Natural killer cell treated with Interleukin-12 subunit alpha and Interleukin-12 subunit beta and Interleukin-15 and Interleukin-18, amount 100 ng/mL, for 72 hours (primary cell): ENCODE data around the gene SCRN1. TPM values are rescaled to one million over a fixed set of nuclear protein-coding genes. Genes with fewer than 3 reads are reported as not detected.
"Not testable (repeated sequence)": the region's sequence is repeated elsewhere in the genome, so short reads cannot be mapped to it uniquely, and the experiment has no call there.

Experiments used
- ATAC-seq, 2 donors: fragments of 150-1000 bp; cut with Tn5 transposase in 1 of 2; sonication (Bioruptor Pico), chemical (Tn5 transposase) in 1 of 2; 2 replicates each; pipeline ENCODE4 v1.10.0; 2021
- DNase-seq: peaks from one replicate; pipeline ENCODE4 v3.0.0; 2022; ENCODE audit warnings: low spot score
- H3K27ac Mint-ChIP-seq, 2 donors: 1 replicate in 1 of 2; 2 replicates in 1 of 2; pipeline ENCODE4 v1.8.0; 2022; ENCODE audit warnings: mixed read lengths in 2 of 2, mild to moderate bottlenecking in 1 of 2, moderate library complexity in 1 of 2
- H3K27me3 Mint-ChIP-seq, 2 donors: 1 replicate in 1 of 2; 2 replicates in 1 of 2; pipeline ENCODE4 v1.8.0; 2022; ENCODE audit warnings: mixed read lengths in 2 of 2
- H3K36me3 Mint-ChIP-seq: one replicate; pipeline ENCODE4 v1.8.0; 2022; ENCODE audit warnings: mixed read lengths
- H3K4me1 Mint-ChIP-seq, 2 donors: 1 replicate in 1 of 2; 2 replicates in 1 of 2; pipeline ENCODE4 v1.8.0; 2022; ENCODE audit warnings: low read depth in 2 of 2, mixed read lengths in 2 of 2, mild to moderate bottlenecking in 1 of 2
- H3K4me3 Mint-ChIP-seq: one replicate; pipeline ENCODE4 v1.8.0; 2022; ENCODE audit warnings: mixed read lengths
- H3K9me3 Mint-ChIP-seq: 2 replicates; pipeline ENCODE4 v1.8.0; 2022; ENCODE audit warnings: mixed read lengths
- total RNA-seq, 2 donors: library from RNA; stranded (reverse); gene quantifications; one replicate each; pipeline ENCODE4 v1.2.3, GENCODE V29; 2022

Gene SCRN1
- total RNA-seq, 2 donors from 2014 or later, result 9.0 to 19.5 TPM

DNA sequence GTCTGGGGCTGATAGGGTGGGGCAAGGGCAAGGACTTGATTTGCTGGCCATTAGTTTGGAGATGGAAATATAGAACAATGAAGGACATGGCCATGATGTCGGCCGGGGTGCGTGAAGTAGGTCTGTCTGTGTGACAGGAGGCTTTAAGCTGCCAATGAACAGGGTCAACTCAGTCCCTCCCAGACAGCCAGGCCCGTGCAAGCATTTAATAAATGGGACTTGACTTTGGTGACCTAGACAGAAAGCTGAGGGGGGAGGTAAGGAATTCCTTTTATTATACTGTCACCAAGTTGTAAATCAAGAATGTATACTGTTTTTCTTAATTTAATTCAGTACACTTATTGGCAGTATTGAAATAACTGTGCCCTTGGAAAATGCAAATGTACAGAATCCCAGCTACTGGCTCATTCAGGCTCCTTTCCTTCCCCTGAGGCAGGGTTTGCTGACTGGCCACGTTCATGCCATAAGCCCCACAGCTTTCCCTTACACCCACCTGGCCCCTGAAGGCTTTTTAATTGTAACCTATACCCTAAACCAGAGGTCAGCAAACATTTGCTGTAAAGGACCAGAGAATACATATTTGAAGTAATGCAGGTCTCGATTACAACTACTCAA is 96.1 kb downstream of the SCRN1 start:
- Mint-ChIP-seq H3K4me3 (no peak overlapping the region), H3K27me3 (peaks cover 14 to 15% of the 10 kb centered on the region in 2 donors), H3K36me3 (no peaks in the 10 kb centered on the region), H3K4me1 (no peaks in the 10 kb centered on the region), H3K9me3 (no peaks in the 10 kb centered on the region), H3K27ac (no peak overlapping the region)
- ATAC-seq (no peak), DNase-seq (no peak)

DNA sequence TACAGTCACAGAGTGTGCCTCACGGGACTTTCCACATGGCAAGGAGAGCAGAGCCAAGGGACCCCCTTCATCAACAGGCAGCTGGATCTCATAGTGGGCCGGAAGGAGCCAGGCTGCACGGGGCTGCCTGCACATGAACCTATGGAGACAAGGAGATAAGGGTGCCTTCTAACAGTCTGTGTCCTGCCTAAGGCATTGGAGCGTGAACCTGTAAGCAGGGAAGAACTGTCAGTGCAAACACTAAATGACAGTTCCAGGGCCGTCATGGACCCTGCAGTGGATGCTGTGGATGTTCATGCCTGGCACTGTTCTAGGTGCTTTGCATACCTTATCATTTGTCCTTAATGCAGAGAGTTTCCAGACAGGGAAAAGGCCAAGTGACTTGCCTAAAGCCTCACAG is 97.4 kb downstream of the SCRN1 start:
- no peak overlapping the region for H3K4me3 Mint-ChIP-seq
- no peak for DNase-seq
- H3K27ac Mint-ChIP-seq, result no peak overlapping the region
- peak in 1 of 2 donors; percentile 42 for ATAC-seq
- no peaks in the 10 kb centered on the region for H3K9me3 Mint-ChIP-seq
- H3K27me3 Mint-ChIP-seq, result peaks cover 5 to 6% of the 10 kb centered on the region in 2 donors
- H3K36me3 Mint-ChIP-seq, result no peaks in the 10 kb centered on the region
- H3K4me1 Mint-ChIP-seq, result no peaks in the 10 kb centered on the region

DNA sequence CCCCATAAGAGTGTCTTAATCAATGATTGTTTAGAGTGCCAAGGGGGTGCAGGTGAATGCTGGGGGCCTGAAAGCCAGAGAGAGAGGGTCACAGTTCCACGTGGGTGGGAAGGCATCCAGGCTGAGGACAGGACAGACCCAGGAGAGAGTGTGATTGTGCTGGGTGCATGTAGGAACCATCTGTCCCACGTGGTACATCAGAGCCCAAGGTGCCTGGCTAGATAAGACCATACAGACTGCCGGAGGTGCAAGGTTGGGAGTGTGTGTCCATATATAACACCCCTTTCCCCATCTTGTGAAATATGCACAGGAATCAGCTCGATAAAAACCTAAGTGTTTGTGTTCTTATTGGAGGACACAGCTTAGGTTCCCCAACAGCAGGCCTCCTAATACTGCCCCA is 97.8 kb downstream of the SCRN1 start:
- Mint-ChIP-seq H3K27me3 (peaks cover under 1 to 4% of the 10 kb centered on the region in 2 donors), H3K4me1 (no peaks in the 10 kb centered on the region), H3K9me3 (no peaks in the 10 kb centered on the region), H3K27ac (no peak overlapping the region), H3K4me3 (no peak overlapping the region), H3K36me3 (no peaks in the 10 kb centered on the region)
- ATAC-seq (peak in 1 of 2 donors; percentile 38), DNase-seq (no peak)

GRCh38 chr7:29890786-29891185 is 98.8 kb downstream of the SCRN1 start:
- not testable (repeated sequence) for H3K36me3 Mint-ChIP-seq, DNase-seq, H3K9me3 Mint-ChIP-seq, H3K27me3 Mint-ChIP-seq, ATAC-seq, H3K4me1 Mint-ChIP-seq, H3K4me3 Mint-ChIP-seq, H3K27ac Mint-ChIP-seq

DNA sequence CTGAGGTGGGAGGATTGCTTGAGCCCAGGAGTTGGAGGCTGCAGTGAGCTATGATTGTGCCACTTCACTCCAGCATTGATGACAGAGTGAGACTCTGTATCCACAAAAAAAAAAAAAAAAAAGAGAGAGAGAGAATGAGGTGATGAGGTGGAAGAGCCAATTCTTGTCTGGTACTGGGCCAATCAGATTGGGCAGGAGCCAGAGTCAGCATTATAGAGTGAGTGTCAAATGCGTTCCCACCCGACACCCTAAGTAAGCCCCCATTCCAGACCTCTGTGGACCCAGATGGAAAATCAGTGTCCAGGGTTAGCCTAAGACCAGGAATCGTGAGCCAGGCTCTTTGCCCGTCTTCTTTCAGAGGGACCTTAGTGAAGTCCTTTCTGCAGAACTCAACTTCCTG is 99.3 kb downstream of the SCRN1 start:
- H3K9me3 Mint-ChIP-seq, result no peaks in the 10 kb centered on the region
- H3K4me3 Mint-ChIP-seq, result no peak overlapping the region
- DNase-seq (no peak), ATAC-seq (no peak)
- H3K36me3 Mint-ChIP-seq, result no peaks in the 10 kb centered on the region
- no peaks in the 10 kb centered on the region for H3K4me1 Mint-ChIP-seq
- H3K27ac Mint-ChIP-seq, result no peak overlapping the region
- H3K27me3 Mint-ChIP-seq, result no peaks in the 10 kb centered on the region

- Mint-ChIP-seq H3K4me3 (no peak overlapping the region), H3K36me3 (no peaks in the 10 kb centered on the region), H3K4me1 (no peaks in the 10 kb centered on the region), H3K9me3 (no peaks in the 10 kb centered on the region), H3K27me3 (no peaks in the 10 kb centered on the region), H3K27ac (no peak overlapping the region)
- DNase-seq, result no peak
- no peak for ATAC-seq
These were observed 100.3 kb downstream of the SCRN1 start for GRCh38 chr7:29889288-29889687.

- Mint-ChIP-seq H3K36me3 (no peaks in the 10 kb centered on the region), H3K27ac (no peak overlapping the region), H3K4me1 (peaks cover 0 to 1% of the 10 kb centered on the region in 2 donors), H3K9me3 (no peaks in the 10 kb centered on the region), H3K27me3 (peaks cover 0 to 3% of the 10 kb centered on the region in 2 donors), H3K4me3 (no peak overlapping the region)
- DNase-seq (no peak), ATAC-seq (no peak)
These were observed 101.6 kb downstream of the SCRN1 start for GRCh38 chr7:29888006-29888405.

- H3K27me3 Mint-ChIP-seq, result peaks cover 0 to 6% of the 10 kb centered on the region in 2 donors
- peaks cover 0 to 6% of the 10 kb centered on the region in 2 donors for H3K4me1 Mint-ChIP-seq
- H3K36me3 Mint-ChIP-seq, result no peaks in the 10 kb centered on the region
- DNase-seq, result no peak
- no peaks in the 10 kb centered on the region for H3K9me3 Mint-ChIP-seq
- no peak for ATAC-seq
- H3K27ac Mint-ChIP-seq, result no peak overlapping the region
- no peak overlapping the region for H3K4me3 Mint-ChIP-seq
These were observed 102.8 kb downstream of the SCRN1 start for GRCh38 chr7:29886827-29887226.

DNA sequence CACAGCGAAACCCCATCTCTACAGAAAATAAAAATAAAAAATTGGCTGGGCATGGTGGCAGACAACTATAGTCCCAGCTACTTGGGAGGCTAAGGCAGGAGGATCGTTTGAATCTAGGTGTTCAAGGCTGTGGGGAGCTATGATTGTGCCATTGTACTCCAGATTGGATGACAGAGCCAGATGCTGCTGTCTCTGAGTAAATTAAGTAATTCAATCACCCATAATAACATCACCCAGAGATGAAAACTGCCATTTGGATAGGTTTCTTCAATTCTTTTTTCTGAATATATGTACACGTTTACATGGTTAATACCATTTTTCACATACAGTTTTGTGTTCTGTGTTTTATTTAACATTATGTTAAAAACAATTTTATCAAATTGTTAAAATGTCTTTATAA is 104.0 kb downstream of the SCRN1 start:
- no peak for DNase-seq
- Mint-ChIP-seq H3K9me3 (no peaks in the 10 kb centered on the region), H3K4me1 (peaks cover 0 to 6% of the 10 kb centered on the region in 2 donors), H3K27me3 (peaks cover 0 to 6% of the 10 kb centered on the region in 2 donors), H3K36me3 (no peaks in the 10 kb centered on the region), H3K27ac (no peak overlapping the region), H3K4me3 (no peak overlapping the region)
- ATAC-seq, result no peak

GRCh38 chr7:29884399-29885272 is 105.0 kb downstream of the SCRN1 start:
- ATAC-seq (no peak), DNase-seq (no peak)
- H3K4me3 Mint-ChIP-seq, result no peak overlapping the region

GRCh38 chr7:29883462-29884398 is 105.9 kb downstream of the SCRN1 start:
- Mint-ChIP-seq H3K4me1 (peaks cover 0 to 6% of the 10 kb centered on the region in 2 donors), H3K27me3 (peaks cover 0 to 6% of the 10 kb centered on the region in 2 donors), H3K9me3 (no peaks in the 10 kb centered on the region), H3K4me3 (no peak overlapping the region), H3K27ac (no peak overlapping the region), H3K36me3 (no peaks in the 10 kb centered on the region)
- DNase-seq (no peak), ATAC-seq (peak in 1 of 2 donors; percentile 4)

More at GRCh38 chr7:29884399-29885272, 105.0 kb downstream of the SCRN1 start:
- peaks cover 0 to 6% of the 10 kb centered on the region in 2 donors for H3K27me3 Mint-ChIP-seq
- peaks cover 0 to 6% of the 10 kb centered on the region in 2 donors for H3K4me1 Mint-ChIP-seq
- H3K36me3 Mint-ChIP-seq, result no peaks in the 10 kb centered on the region
- H3K27ac Mint-ChIP-seq, result no peak overlapping the region
- H3K9me3 Mint-ChIP-seq, result no peaks in the 10 kb centered on the region

- DNase-seq (no peak), ATAC-seq (no peak)
- Mint-ChIP-seq H3K9me3 (no peaks in the 10 kb centered on the region), H3K27me3 (peaks cover 5 to 6% of the 10 kb centered on the region in 2 donors), H3K4me3 (no peak overlapping the region), H3K36me3 (no peaks in the 10 kb centered on the region), H3K4me1 (peaks cover 3 to 6% of the 10 kb centered on the region in 2 donors), H3K27ac (no peak overlapping the region)
These were observed 107.1 kb downstream of the SCRN1 start for GRCh38 chr7:29882481-29882880.

GRCh38 chr7:29881724-29882123 is 107.9 kb downstream of the SCRN1 start:
- DNase-seq (no peak), ATAC-seq (no peak)
- H3K27ac Mint-ChIP-seq, result no peak overlapping the region
- peaks cover 3 to 6% of the 10 kb centered on the region in 2 donors for H3K4me1 Mint-ChIP-seq
- H3K9me3 Mint-ChIP-seq, result no peaks in the 10 kb centered on the region
- H3K4me3 Mint-ChIP-seq, result no peak overlapping the region
- H3K36me3 Mint-ChIP-seq, result no peaks in the 10 kb centered on the region
- H3K27me3 Mint-ChIP-seq, result peaks cover 6% of the 10 kb centered on the region in 2 donors
